CD14-positive monocyte (primary cell): ENCODE measurements around the gene NAT16. TPM values are rescaled to one million over a fixed set of nuclear protein-coding genes. Genes with fewer than 3 reads are reported as not detected.

Experiments used
- DNase-seq, 3 donors: peaks; one replicate each; pipeline ENCODE4 v3.0.0-alpha.2; 2011 to 2022
- H2AFZ ChIP-seq: 2 replicates; pipeline ENCODE4 v1.6.0; 2012; ENCODE audit warnings: mild to moderate bottlenecking, low read depth, low read length, inconsistent platforms; ENCODE audit not compliant: insufficient read depth, poor library complexity, severe bottlenecking
- H3K27ac ChIP-seq, 2 donors: 1 replicate in 1 of 2; 2 replicates in 1 of 2; pipeline ENCODE4 v1.5.1; 2012 to 2013; ENCODE audit warnings: low read length in 2 of 2, control low read depth in 1 of 2, inconsistent platforms in 1 of 2, low read depth in 1 of 2, mild to moderate bottlenecking in 1 of 2
- H3K27me3 ChIP-seq, 2 donors: one replicate each; pipeline versions ENCODE4 v1.6.0 to v1.6.1; 2011 to 2013; ENCODE audit warnings: low read length in 2 of 2; ENCODE audit not compliant: control insufficient read depth in 2 of 2, insufficient read depth in 2 of 2
- H3K36me3 ChIP-seq, 2 donors: replicated peaks in 1 of 2; 1 replicate in 1 of 2; 2 replicates in 1 of 2; pipeline versions ENCODE4 v1.5.1 to v1.6.1; 2012 to 2013; ENCODE audit warnings: low read length in 2 of 2, control low read depth in 1 of 2, inconsistent platforms in 1 of 2, mild to moderate bottlenecking in 1 of 2; ENCODE audit not compliant: insufficient read depth in 2 of 2, control insufficient read depth in 1 of 2
- H3K4me1 ChIP-seq, 2 donors: 1 replicate in 1 of 2; 2 replicates in 1 of 2; pipeline versions ENCODE4 v1.5.1 to v1.6.1; 2012 to 2013; ENCODE audit warnings: low read length in 2 of 2, control low read depth in 1 of 2, inconsistent platforms in 1 of 2, mild to moderate bottlenecking in 1 of 2, moderate library complexity in 1 of 2; ENCODE audit not compliant: insufficient read depth in 2 of 2, control insufficient read depth in 1 of 2
- H3K4me2 ChIP-seq: replicated peaks from 2 replicates; pipeline ENCODE3; 2012; ENCODE audit warnings: low read length, moderate library complexity, mild to moderate bottlenecking; ENCODE audit not compliant: poor library complexity, severe bottlenecking; ENCODE audit errors: extremely low read depth
- H3K4me3 ChIP-seq, 3 experiments: fragments of 200-600 bp in 1 of 3; sonication (generic) in 1 of 3; replicated peaks in 1 of 3; 1 replicate in 2 of 3; 2 replicates in 1 of 3; pipeline ENCODE4 v1.5.1; 2011 to 2013; ENCODE audit warnings: low read length in 3 of 3, mild to moderate bottlenecking in 3 of 3, control low read depth in 2 of 3, low read depth in 2 of 3, inconsistent platforms in 1 of 3, moderate library complexity in 1 of 3
- H3K79me2 ChIP-seq: 2 replicates; pipeline ENCODE4 v1.6.0; 2012; ENCODE audit warnings: mild to moderate bottlenecking, control low read depth, inconsistent platforms, low read length, moderate library complexity; ENCODE audit not compliant: insufficient read depth
- H3K9ac ChIP-seq: 2 replicates; pipeline ENCODE4 v1.6.0; 2017; ENCODE audit warnings: low read length, mild to moderate bottlenecking; ENCODE audit not compliant: insufficient read depth, poor library complexity, severe bottlenecking
- H3K9me3 ChIP-seq, 2 donors: replicated peaks in 1 of 2; 1 replicate in 1 of 2; 2 replicates in 1 of 2; pipeline versions ENCODE4 v1.5.1 to v1.6.1; 2012 to 2013; ENCODE audit warnings: low read length in 2 of 2, control low read depth in 1 of 2; ENCODE audit not compliant: control insufficient read depth in 1 of 2, insufficient read depth in 1 of 2
- H4K20me1 ChIP-seq: 2 replicates; pipeline ENCODE4 v1.6.0; 2012; ENCODE audit warnings: mild to moderate bottlenecking, low read length, control low read depth, moderate library complexity; ENCODE audit not compliant: insufficient read depth
- H3K27ac Mint-ChIP-seq, 7 donors: one replicate each; pipeline ENCODE4 v1.8.0; 2020; ENCODE audit warnings: mild to moderate bottlenecking in 7 of 7, mixed read lengths in 7 of 7, moderate library complexity in 6 of 7, inconsistent platforms in 2 of 7
- H3K27me3 Mint-ChIP-seq, 3 donors: one replicate each; pipeline ENCODE4 v1.8.0; 2021 to 2022; ENCODE audit warnings: low read depth in 3 of 3, mild to moderate bottlenecking in 3 of 3, mixed read lengths in 3 of 3, moderate library complexity in 3 of 3, inconsistent platforms in 1 of 3
- H3K36me3 Mint-ChIP-seq, 2 donors: one replicate each; pipeline ENCODE4 v1.8.0; 2020; ENCODE audit warnings: mixed read lengths in 2 of 2, inconsistent platforms in 1 of 2, mild to moderate bottlenecking in 1 of 2
- H3K4me1 Mint-ChIP-seq: one replicate; pipeline ENCODE4 v1.8.0; 2020; ENCODE audit warnings: mild to moderate bottlenecking, mixed read lengths
- H3K4me3 Mint-ChIP-seq, 2 donors: one replicate each; pipeline ENCODE4 v1.8.0; 2020; ENCODE audit warnings: mild to moderate bottlenecking in 2 of 2, mixed read lengths in 2 of 2, moderate library complexity in 1 of 2
- H3K9me3 Mint-ChIP-seq, 7 donors: one replicate each; pipeline ENCODE4 v1.8.0; 2020 to 2022; ENCODE audit warnings: mixed read lengths in 7 of 7, mild to moderate bottlenecking in 6 of 7, moderate library complexity in 6 of 7, inconsistent platforms in 2 of 7
- CTCF ChIP-seq: fragments of 200-600 bp; IDR thresholded peaks from one replicate; pipeline ENCODE4 v1.8.0; 2022; ENCODE audit warnings: antibody characterized with exemption, mild to moderate bottlenecking
- WGBS: methylation state at CpG from one replicate; pipeline ENCODE4 v1.1.5; 2013; ENCODE audit warnings: missing lambda C conversion rate; ENCODE audit not compliant: insufficient coverage; 5-methylcytosine and 5-hydroxymethylcytosine counted together
- intact Hi-C, 2 donors: fragments of 100-400 bp; cut with micrococcal nuclease; formaldehyde crosslinking; loops; one replicate each; pipeline versions ENCODE4 v1.15.0 to v1.15.1; 2023
- polyA plus RNA-seq, 3 donors: library from polyadenylated mRNA; depleted of rRNA in 1 of 3; unstranded in 2 of 3; stranded (reverse) in 1 of 3; fragments of 300-500 nt in 2 of 3; fragments of >200 nt in 1 of 3; fragmentation: Illumina TruSeq in 2 of 3; gene quantifications; 1 replicate in 2 of 3; 2 replicates in 1 of 3; pipeline ENCODE4 v1.2.3, GENCODE V29; 2012 to 2021

The NAT16 gene
- polyA plus RNA-seq, 3 donors, result not detected

- peaks cover 21 to 50% of the 10 kb centered on the region in 2 donors for H3K36me3 ChIP-seq
- H3K79me2 ChIP-seq, result peaks cover 60% of the 10 kb centered on the region
- H3K27me3 Mint-ChIP-seq, result peaks cover 0 to 2% (median 0%) of the 10 kb centered on the region in 3 donors
Observed at GRCh38 chr7:101218236-101219125, 38.4 kb upstream of the NAT16 start.

More at GRCh38 chr7:101218236-101219125, 38.4 kb upstream of the NAT16 start:
- no peaks in the 10 kb centered on the region for H3K9me3 ChIP-seq
- peak overlapping the region; percentile 100 for H3K4me2 ChIP-seq
- peak overlapping the region; percentile 66 to 100 (median 73) for H3K4me3 ChIP-seq
- H3K4me1 ChIP-seq, result peaks cover 24 to 37% of the 10 kb centered on the region in 2 donors
- Mint-ChIP-seq H3K36me3 (peaks cover 38 to 57% of the 10 kb centered on the region in 2 donors), H3K4me3 (peak overlapping the region; percentile 91 to 94), H3K4me1 (peaks cover 32% of the 10 kb centered on the region), H3K9me3 (no peaks in the 10 kb centered on the region), H3K27ac (peak overlapping the region; percentile 91 to 97 (median 95))
- peaks cover 27% of the 10 kb centered on the region for H4K20me1 ChIP-seq
- H3K27ac ChIP-seq, result peak overlapping the region; percentile 81 to 90
- no peak for TF ChIP-seq CTCF
- DNase-seq, result no peak
- H3K9ac ChIP-seq, result peak overlapping the region; percentile 74
- WGBS, result 19% methylated on average over 13 of the region's 26 CpGs
- intact Hi-C loops, result loop anchor here in 1 of 2 donors (2.0 kb wide), 1 partner anchor 24 kb away; no protein-coding TSS in a partner anchor
- no peaks in the 10 kb centered on the region for H3K27me3 ChIP-seq
- H2AFZ ChIP-seq, result peak overlapping the region; percentile 95
